Skin epidermis (tissue), 12 donors: ENCODE results near the gene SLN.

ENCODE experiments used
- H3K27ac ChIP-seq, 21 experiments: fragments of 200-600 bp; sonication (generic) in 11 of 21; one replicate each; pipeline ENCODE4 v1.5.0; 2020; ENCODE audit warnings: mild to moderate bottlenecking in 3 of 21, inconsistent platforms in 2 of 21, moderate library complexity in 2 of 21
- H3K4me3 ChIP-seq, 7 experiments: fragments of 200-600 bp; sonication (generic) in 2 of 7; one replicate each; pipeline ENCODE4 v1.5.0; 2020; ENCODE audit warnings: inconsistent platforms in 2 of 7, mild to moderate bottlenecking in 2 of 7, moderate library complexity in 1 of 7

The SLN gene

DNA sequence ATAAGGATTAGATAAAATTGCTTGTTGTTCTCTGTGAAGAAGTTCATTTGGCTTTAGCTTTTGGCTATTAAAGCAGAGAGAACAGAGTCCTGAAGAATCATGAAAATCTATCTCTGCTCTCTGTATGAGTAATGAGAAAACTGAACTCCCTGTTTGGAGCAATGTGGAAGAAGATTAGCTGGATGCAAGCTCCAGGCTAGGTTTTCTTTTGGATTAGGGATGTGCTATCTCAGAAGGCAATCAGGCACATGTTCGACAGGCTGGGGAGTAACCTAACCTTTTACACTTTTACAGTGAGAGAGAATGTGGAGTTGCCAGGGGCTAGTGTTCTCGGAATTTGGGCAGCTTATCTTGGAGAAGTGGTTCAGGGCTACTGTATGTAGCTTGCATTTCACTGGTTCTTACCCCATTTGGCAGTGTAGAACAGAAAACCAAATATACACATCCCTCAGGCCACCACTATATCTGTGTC lies 8.5 kb upstream of the SLN start:
- Histone ChIP-seq H3K4me3 (no peak overlapping the region), H3K27ac (peak overlapping the region in 1 of 21 experiments; percentile 11)

DNA sequence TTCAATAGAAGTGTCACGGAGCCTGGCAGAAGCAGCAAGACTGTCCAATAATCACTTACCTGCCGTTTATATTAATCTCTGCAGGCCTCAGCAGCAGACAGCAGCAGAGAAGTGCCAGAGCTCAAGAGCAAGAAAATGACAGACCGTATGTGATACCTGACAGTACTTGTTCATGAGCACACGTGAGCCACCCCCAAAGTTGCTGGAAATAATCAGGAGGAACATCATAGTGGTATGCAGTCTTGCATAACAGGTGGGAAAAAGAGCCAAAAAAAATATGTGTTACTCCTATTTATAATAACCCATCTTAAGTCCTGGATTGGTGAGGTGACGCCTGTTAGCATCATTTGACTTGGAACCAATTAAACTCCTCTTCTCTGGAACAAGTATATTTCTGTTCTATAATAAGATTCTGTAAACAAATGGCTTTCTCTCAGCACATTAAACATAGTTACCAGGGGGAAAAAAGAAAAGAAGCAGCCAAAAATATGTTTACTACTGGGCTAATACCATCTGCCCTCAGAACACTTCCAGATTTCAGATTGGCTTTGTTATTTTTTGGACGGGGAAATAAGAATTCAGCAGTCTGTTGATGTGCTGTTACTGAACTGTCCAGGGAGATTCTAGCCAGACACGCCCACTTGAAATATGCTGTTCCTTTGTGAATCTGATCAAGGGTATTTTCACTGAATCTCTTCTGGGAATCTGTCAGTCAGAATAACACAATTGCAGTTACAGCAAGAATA lies 7.9 kb upstream of the SLN start:
- no peak overlapping the region for H3K4me3 ChIP-seq
- peak overlapping the region in 1 of 21 experiments; percentile 11 for H3K27ac ChIP-seq

DNA sequence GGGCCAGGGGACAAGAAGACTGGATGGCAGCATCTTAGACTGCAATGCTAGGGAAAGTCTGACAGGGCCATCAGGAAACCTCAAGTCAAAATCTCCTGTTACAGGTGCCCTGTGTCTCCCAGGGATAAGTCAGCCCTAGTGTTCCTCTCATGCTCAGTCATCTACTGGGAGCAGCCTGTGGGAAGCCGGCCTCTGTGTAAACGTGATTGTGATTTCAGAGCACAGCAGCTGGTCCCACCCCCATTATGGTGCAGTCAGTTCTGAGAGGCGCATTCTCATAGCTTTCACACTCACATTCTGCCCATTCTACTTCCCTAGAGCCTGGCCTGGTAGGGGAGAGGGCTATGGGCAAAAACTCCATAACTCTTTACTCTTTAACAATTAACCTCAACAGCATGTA lies 7.2 kb upstream of the SLN start:
- no peak overlapping the region for H3K27ac ChIP-seq
- no peak overlapping the region for H3K4me3 ChIP-seq

DNA sequence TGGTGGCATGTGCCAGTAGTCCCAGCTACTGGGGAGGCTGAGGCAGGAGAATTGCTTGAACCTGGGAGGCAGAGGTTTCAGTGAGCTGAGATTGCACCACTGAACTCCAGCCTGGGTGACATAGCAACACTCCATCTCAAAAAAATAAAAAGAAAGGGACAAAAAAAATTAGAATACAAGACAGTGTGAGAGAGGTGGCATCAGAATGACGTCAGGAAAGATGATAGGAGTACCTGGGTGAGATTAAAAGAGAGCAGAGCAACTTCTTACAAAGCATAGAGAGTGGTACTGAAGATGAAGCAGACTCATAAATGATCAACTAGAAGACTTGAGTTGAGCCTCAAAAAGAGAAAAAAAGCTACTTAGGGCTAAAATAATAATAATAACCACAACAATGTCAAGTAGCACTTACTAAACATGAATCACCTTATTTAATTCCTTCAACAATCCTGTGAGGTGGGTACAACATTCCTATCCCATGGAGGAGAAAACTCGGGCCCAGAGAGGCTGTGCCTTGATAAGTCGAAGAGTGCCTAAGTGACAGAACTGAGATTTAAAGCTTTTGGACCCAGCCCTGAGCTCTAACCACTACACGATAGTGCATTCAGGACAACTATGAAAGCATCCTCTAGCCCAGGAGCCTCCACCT lies 5.2 kb upstream of the SLN start:
- Histone ChIP-seq H3K27ac (no peak overlapping the region), H3K4me3 (no peak overlapping the region)

DNA sequence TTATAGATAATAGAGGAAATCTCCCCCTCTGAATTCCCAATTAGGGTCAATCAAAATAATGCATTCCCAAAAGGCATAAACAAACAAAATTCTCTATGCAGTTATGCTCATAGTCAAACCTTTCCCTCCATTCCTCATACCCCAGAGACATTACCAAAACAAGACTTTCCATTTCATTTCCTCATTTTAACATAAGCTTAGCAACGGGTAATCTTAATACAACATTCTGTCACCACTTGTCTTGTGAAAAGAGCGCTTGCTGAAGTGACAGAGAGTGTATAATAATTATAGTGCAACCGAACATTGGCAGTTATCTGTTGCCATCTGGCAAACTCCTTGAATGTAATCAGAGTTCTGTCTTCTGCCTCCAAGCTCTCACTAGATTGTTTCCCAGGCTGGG lies 1.2 kb upstream of the SLN start:
- Histone ChIP-seq H3K27ac (no peak overlapping the region), H3K4me3 (no peak overlapping the region)

DNA sequence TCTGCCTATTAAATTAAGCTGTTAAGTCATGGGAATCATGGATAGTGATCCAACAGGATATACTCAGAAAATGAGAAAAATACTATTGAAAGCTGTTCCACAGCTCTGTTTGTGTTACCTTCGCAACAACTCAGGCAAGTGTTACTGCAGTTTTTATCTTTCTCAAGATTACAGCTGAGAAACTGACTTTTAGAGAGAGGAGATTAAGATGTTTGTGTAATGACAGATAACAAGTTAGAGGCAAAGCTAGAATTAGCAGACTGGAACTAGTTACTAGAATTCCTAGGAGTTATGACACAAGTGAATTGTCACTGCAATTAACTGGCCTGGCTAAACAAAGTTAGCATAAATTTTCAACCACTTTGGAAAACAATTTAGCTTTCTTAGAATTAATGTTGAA lies 1.6 kb downstream of the SLN start:
- no peak overlapping the region for H3K4me3 ChIP-seq
- H3K27ac ChIP-seq: no peak overlapping the region

DNA sequence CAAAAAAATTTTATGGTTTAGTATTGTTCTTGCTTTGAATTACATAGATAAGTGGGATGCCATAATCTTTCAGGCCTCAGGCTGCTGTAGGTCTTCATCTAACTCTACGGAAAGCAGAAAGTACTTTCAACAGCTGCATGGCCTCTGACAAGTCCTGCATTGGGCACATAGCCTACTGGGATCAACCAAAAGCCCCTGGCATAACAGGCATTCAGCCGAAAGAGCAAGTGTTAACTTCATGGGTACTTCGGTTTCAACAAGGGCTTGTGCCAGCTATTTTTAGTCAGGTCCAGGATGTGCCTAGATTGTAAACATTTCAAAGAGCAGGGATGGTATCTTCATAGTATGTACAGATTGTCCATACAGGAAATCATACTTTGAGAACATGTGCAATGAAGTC lies 3.1 kb downstream of the SLN start:
- no peak overlapping the region for H3K4me3 ChIP-seq
- H3K27ac ChIP-seq: no peak overlapping the region

DNA sequence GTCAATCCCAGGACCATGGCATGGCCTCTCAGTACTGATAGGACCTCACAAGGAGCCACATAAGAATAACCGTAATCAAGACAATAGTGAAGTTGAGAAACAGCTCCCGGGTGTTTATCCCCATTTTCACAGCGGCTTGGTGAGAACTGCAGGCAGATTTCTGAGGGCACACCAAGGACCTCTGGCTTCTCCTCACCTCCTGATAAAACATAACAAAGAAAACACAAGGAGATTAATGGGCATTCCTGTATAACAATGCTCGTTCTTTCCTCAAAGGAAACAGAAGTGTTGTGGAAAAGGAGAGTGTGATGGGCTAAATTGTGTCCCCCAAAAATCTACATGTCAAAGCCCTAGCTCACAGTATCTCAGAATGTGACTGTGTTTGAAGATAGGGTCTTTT lies 4.0 kb downstream of the SLN start:
- H3K27ac ChIP-seq: no peak overlapping the region
- no peak overlapping the region for H3K4me3 ChIP-seq

DNA sequence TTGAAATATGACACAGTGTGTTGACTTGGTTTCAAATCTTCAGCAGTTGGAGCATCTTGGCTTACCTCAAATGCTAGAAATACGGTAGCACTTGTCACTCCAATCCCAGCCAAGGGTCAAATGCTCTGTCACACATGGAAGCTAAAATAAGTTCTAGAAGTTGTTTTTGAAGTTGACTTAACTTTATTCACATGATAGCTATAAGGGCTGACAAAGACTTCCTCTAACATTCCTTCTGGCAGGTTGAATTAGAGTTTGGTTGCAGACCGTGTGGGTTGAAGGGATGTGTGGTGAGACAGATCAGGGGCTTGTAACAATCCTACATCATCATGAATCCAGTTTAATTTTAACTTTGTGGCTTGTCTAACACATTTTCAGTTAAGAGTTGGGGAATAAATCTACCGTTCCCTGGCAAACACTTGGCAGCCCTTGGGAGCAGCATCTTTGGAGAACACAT lies 4.6 kb downstream of the SLN start:
- Histone ChIP-seq H3K4me3 (no peak overlapping the region), H3K27ac (no peak overlapping the region)

DNA sequence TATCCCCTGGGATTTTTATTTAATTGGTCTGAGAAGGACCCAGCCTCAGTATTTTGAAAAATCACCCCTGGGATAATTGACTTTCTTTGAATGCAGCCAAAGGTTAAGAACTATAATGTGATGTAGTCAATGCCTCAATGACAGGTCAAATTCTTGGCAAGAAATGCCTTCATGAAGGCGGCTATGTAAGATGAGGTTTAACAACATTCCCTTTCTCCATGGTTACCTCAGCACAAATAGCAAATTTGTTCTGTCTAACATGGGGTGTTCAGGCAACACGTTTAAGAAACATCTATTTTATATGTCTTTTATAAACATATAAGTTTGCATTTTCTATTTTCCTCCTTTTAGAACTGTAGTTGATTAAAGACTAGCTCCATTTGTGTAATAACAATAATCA lies 5.3 kb downstream of the SLN start:
- H3K27ac ChIP-seq: no peak overlapping the region

DNA sequence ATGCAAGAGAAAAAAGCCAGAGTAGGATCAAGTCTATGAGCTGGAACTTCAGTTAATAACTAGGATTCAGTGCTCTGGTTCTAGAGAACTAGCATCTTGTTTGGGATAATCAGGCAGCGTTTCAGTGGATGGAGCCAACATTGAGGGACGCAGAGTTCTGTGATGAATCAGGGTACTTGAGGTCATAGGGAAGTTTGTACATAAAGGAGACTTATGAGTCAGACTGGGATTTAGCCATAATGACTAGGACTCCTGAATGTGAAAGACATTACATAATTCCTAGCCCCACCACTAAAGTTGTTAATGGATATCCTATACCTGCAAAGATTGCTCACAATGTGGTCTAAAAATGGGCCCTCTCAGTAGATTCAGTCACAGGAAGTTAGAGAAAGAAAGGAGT lies 6.8 kb downstream of the SLN start:
- H3K4me3 ChIP-seq: no peak overlapping the region
- no peak overlapping the region for H3K27ac ChIP-seq

More for the DNA sequence above, 5.3 kb downstream of the SLN start:
- no peak overlapping the region for H3K4me3 ChIP-seq

DNA sequence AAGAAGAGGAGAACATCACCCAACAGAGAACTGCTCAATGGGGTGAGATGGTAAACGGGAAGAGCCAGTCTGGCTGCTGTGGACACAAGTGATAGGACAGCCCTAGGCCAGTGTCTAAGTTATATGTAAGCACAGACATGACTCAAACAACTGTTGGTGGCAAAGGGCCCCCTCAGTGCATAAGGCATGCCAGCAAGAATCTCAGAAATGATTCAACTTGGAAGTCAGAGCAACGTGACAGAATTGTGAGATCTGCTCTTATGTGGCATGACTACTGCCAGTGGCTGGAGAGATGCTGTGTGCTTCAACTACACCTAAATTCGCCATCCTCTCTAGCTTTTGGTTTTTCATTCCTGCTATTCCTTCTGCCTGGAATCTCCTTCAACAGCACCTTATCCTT lies 7.4 kb downstream of the SLN start:
- no peak overlapping the region for H3K4me3 ChIP-seq
- no peak overlapping the region for H3K27ac ChIP-seq

DNA sequence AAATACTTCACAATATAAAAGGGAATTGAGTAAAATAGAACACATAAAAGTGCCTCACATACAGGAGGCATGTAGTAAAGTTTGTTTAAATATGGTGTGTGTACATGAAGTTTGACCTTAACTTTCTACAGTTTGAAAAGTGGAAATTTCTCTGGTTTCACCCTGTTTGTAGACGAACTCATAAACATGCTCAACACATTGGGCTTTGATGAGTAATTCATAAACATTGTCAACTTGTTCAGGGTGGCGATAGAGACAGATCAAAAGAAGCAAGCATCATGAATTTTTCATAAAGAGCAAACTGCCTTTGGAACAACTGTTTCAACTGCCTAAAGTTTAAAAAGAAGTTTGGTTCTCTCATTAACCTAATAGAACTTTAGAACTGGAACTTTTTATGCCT lies 9.1 kb downstream of the SLN start:
- no peak overlapping the region for H3K4me3 ChIP-seq
- no peak overlapping the region for H3K27ac ChIP-seq

DNA sequence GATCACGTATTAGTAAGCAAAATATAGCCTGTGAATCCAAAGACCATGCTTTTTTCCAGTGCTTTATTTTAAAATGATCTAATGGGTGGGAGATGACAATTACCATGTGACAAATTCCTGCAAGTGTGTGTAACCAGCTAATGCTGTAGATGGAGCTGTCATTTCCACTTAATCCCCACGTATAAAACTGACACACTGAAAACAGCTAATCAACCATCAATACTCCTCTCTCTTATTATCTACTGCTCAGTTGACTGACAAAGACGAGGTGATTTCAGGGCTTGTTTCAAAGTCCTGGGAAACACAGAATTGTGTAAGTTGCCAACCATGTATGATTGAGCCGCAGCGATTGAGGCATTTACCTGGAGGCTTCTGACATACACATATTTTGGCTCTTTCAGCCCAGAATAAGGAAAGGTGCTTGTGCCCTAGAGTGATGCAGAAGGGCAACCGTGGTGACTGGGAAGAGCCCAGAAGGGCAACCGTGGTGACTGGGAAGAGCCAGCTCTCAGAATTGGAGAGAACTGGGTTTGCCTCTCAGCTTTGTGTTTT lies 9.7 kb downstream of the SLN start:
- no peak overlapping the region for H3K4me3 ChIP-seq
- no peak overlapping the region for H3K27ac ChIP-seq

DNA sequence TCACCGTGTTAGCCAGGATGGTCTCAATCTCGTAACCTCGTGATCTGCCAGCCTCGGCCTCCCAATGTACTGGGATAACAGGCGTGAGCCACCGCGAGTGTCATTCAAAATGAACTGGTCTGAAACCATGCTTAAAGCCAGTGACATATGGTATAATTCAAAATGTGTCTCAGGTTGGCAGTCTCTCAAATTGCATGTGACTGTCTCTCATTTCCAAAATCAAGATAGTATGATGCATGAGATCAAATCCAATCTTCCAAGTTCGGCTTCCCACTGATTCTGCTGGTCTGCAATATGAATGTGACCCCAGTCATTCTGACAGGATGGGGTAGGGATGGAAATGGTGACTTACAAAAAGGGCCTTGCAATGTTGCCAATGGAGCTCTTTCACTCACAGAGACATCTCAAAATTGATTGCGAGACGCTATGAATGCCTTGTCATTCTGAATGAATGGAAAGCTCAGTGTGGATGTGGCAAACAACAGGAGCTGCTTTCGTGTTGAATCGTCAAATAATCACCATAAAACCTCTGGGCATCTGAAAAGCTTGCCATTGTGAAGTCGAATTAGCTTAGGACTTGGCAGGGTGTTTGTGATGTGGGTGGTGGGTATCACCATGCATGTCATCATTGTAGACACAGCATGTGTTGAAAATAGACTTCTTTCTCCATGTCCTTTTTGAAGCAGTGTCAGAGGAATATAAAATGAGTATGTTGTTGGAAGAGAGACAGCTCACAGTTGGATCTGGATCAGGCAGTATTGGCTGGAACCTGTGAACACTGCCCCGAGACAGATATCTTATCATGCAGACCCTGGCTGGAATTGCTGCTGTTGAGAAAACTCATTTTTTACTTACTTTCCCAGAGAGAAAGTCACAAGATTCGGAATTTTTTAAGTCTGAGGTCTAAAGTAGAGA lies 12.2 kb downstream of the SLN start:
- H3K4me3 ChIP-seq: no peak overlapping the region
- no peak overlapping the region for H3K27ac ChIP-seq

DNA sequence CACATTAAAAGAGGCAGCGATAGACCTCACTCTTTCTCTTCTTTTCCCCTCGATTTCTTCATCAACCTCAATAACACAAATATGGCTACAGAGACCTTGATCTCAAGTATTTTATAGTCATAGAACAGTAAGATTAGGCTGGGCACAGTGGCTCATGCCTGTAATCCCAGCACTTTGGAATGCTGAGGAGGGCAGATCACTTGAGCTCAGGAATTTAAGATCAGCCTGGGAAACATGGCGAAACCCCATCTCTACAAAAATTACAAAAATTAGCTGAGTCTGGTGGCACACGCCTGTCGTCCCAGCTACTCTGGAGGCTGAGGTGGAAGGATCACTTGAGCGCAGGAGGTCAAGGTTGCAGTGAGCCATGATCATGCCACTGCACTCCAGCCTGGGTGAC lies 14.6 kb downstream of the SLN start:
- no peak overlapping the region for H3K27ac ChIP-seq

DNA sequence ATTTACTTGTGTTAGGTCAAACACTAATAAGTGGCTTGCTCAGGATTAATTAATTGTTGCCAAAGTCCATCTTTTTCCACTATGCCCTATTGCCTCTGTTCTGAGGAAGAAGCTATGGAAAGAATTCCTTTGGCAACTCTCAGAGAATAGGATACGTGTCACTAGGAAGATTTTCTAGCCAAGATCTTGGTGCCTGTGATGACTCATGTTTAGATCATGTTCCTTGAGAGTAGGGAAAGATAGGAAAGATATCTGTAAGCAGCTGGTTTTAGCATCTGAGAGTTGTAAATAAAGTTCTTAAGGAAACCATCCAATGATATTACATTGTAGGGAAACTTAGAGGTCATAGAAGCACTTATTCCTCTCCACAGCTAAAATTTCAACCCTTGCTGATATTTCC lies 15.7 kb downstream of the SLN start:
- Histone ChIP-seq H3K4me3 (no peak overlapping the region), H3K27ac (no peak overlapping the region)

More for the DNA sequence above, 14.6 kb downstream of the SLN start:
- H3K4me3 ChIP-seq: no peak overlapping the region

DNA sequence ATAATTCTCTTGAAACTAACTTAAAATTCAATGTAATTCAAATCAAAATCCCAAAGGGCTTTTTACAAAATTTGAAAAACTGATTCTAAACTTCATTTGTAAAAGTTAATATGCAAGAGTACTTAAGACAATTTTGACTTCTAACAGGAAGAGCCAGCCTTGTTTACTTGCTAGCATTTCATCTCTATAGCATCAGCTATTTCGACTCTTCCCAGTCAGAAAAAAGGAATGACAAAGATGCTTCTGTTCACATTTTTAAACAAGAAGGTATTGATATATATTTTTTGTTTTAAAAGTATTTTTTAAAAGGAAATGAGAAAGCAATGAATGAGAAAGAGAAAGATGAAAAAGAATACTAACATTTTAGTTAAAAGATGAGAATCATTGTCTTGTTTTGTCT lies 16.4 kb downstream of the SLN start:
- no peak overlapping the region for H3K27ac ChIP-seq
- no peak overlapping the region for H3K4me3 ChIP-seq

DNA sequence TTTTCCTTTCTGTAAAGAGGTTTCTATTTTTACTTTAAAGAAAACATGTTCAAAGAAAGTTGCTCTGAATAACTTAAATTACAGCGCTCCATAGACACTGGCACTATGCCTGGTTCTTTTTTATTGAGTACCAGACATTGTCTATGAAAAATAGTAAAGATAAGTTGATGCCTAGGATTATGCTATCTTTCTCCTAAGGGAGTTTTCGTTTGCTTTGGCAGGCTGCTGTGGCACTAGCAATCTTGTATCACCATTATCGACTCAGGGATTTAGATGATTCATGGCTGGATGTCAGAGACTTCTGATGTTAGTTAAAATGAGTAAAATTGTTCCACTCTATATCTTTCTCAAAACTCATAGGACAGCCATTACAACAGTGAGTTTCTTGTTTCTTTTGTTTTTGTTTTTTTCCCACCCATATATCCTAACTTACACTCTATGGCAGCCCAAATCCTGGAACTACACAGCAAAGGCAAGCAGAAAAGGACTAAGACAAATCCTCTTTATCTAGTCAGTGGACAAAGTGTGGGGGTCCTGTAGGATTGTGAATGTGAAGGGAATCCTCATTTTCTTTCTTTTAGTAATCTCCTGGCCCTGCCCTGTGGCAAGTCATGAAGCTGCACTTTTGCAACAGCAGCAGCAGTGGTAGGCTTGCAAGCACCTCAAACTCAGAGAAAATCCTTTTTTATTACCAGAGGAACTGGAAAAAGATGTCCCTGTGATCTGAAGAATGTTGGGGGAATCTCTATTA lies 20.7 kb downstream of the SLN start:
- no peak overlapping the region for H3K27ac ChIP-seq
- no peak overlapping the region for H3K4me3 ChIP-seq
